Measurements from ENCODE around the gene NMB. TPM values are rescaled to one million over a fixed set of nuclear protein-coding genes. Genes with fewer than 3 reads are reported as not detected.

Gene NMB, protein sequence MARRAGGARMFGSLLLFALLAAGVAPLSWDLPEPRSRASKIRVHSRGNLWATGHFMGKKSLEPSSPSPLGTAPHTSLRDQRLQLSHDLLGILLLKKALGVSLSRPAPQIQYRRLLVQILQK
- 9.8 and 15.0 TPM in 2 replicates for total RNA-seq

DNA sequence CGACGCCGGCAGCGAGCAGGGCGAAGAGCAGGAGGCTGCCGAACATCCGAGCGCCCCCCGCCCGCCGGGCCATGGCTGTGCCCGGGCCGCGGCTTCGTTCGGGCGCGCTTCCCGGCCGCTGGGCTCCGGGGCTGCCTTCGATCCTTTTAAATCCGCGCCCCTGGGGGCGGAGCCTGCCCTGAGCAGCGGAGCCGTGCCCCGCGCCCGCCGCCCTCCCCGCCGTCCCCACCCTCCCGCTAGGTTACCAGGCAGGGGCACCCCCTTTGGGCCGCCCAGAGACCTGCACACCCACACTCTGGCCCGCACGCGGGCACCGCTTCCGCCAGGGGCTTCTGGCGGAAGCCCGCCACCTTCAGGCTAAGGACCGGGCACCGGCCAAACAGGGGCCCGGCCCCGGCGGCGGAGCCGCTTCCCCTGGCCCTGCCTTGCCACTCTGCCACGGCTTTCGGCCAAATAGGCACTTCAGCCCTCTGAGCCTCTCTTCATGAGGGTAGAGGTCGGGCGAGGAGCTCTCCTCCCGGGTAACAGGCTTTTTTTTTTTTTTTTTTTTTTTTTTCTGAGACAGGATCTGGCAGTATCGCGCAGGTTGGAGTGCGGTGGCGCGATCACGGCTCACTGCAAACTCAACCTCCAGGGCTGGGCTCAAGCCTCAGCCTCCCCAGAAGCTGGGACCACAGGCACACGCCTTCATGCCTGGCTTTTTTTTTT lies at the start of gene NMB:
NMB (minus strand) TSS at position 120 of the 708 bp plus-strand sequence; CDS start at position 73, 47 bp downstream.

DNA sequence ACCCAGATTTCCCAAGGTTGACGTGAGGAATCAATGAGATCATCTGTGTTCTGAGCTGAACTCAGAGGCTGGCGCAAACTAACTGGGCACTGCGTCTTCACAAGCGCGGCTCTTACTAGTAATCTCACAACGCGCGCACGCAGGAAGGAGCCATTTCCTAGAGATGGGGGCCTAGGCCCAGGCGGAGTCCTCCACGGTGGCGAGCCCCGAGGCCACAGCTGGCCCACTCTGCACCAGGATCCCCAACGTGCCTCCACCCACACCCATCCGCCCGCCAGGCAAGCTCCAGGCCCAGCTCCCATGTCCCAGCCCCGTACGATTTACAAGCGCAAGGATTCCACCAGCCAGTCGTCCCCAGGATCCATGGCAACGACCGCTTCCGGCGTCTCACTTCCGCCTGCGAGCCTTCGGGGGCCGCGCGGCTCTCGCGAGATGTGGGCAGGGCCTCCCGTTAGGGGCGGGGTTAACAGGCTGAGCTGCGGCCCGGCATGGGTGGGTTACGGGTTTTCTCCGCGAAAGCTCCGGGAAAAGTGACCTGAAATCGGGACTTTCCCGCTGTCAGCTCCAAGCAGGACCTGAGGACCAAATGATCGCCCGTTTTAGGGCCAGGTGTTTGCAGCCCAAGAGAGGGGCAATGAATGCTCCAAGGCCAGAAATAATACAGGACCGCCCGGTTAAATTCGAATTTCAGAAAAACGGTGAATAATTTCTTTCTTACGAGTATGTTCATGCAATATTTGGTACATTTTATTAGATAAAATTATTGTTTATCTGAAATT lies 3.9 kb downstream of the NMB start, which contains the start of gene WDR73:
WDR73 (minus strand) TSS at position 374 of the 779 bp plus-strand sequence; CDS start at position 365, 9 bp downstream.

Other genes with a start within 250 kb of the NMB start
- gene ZSCAN2, start 57.2 kb downstream of the NMB start, total RNA-seq, result 13.7 and 18.9 TPM in 2 replicates
- gene WDR73, start 3.9 kb downstream of the NMB start, total RNA-seq, result 12.2 and 21.3 TPM in 2 replicates
- 108 and 113 TPM in 2 replicates for gene SEC11A, start 57.9 kb upstream of the NMB start, total RNA-seq
- gene ZNF592, start 90.4 kb upstream of the NMB start, total RNA-seq, result 10.1 and 17.0 TPM in 2 replicates
- 15.3 and 16.9 TPM in 2 replicates for gene ALPK3, start 159.2 kb upstream of the NMB start, total RNA-seq
- not detected in 2 replicates for gene SLC28A1, start 226.5 kb upstream of the NMB start, total RNA-seq